Daoy (cell line): ENCODE results near the gene LITAF. TPM values are rescaled to one million over a fixed set of nuclear protein-coding genes. Genes with fewer than 3 reads are reported as not detected.

Source experiments
- total RNA-seq: library from RNA; depleted of rRNA; stranded (reverse); fragments of >200 nt; shearing (Covaris generic); gene quantifications from 2 replicates; pipeline ENCODE4 v1.2.3, GENCODE V29; 2014; rRNA removed

Gene LITAF
- total RNA-seq, 1 experiment from 2014 or later = 22.9 TPM

Other genes with a start within 250 kb of the LITAF start
- gene RMI2, start 241.5 kb downstream of the LITAF start, total RNA-seq = 30.2 and 30.8 TPM in 2 replicates
- gene SNN, start 81.5 kb upstream of the LITAF start, total RNA-seq = 1.4 and 3.5 TPM in 2 replicates
- gene TXNDC11, start 155.9 kb upstream of the LITAF start, total RNA-seq = 15.8 and 22.5 TPM in 2 replicates
- gene ZC3H7A, start 210.3 kb upstream of the LITAF start, total RNA-seq = 15.1 and 22.7 TPM in 2 replicates